Neural crest cell (in vitro differentiated cells): ENCODE data around the gene MSH5. TPM values are rescaled to one million over a fixed set of nuclear protein-coding genes. Genes with fewer than 3 reads are reported as not detected.
A peak's percentile ranks its signal among the peaks of the same experiment; 100 is the strongest.

ENCODE experiments used
- DNase-seq: peaks from one replicate; pipeline ENCODE4 v3.0.0; 2021; ENCODE audit warnings: low read depth, mixed read lengths, low spot score
- H3K27ac Mint-ChIP-seq: one replicate; pipeline ENCODE4 v1.8.0; 2021; ENCODE audit warnings: mild to moderate bottlenecking, mixed read lengths; ENCODE audit not compliant: unreplicated experiment
- H3K27me3 Mint-ChIP-seq: 2 replicates; pipeline ENCODE4 v1.8.0; 2021; ENCODE audit warnings: low read depth, mild to moderate bottlenecking, mixed read lengths
- H3K36me3 Mint-ChIP-seq: 2 replicates; pipeline ENCODE4 v1.8.0; 2021; ENCODE audit warnings: low read depth, mild to moderate bottlenecking, mixed read lengths
- H3K4me1 Mint-ChIP-seq: 2 replicates; pipeline ENCODE4 v1.8.0; 2021; ENCODE audit warnings: mixed read lengths
- H3K4me3 Mint-ChIP-seq: one replicate; pipeline ENCODE4 v1.8.0; 2021; ENCODE audit warnings: mild to moderate bottlenecking, mixed read lengths
- H3K9me3 Mint-ChIP-seq: 2 replicates; pipeline ENCODE4 v1.8.0; 2021; ENCODE audit warnings: mixed read lengths
- CTCF ChIP-seq: fragments of 200-600 bp; sonication (generic); conservative IDR thresholded peaks from 2 replicates; pipeline ENCODE4 v1.5.0; 2021; ENCODE audit warnings: antibody characterized with exemption, mild to moderate bottlenecking
- total RNA-seq: library from RNA; stranded (reverse); gene quantifications from 2 replicates; pipeline ENCODE4 v1.2.1, GENCODE V29; 2021

MSH5 gene
- total RNA-seq, 1 donor from 2014 or later: 79.5 TPM

GRCh38 chr6:31764198-31764597 is 24.4 kb downstream of the MSH5 start:
- Mint-ChIP-seq H3K27ac (no peak overlapping the region), H3K36me3 (peaks cover 24% of the 10 kb centered on the region), H3K4me1 (peaks cover 35% of the 10 kb centered on the region), H3K4me3 (no peak overlapping the region), H3K9me3 (no peaks in the 10 kb centered on the region), H3K27me3 (no peaks in the 10 kb centered on the region)
- DNase-seq: no peak
- no peak for TF ChIP-seq CTCF

- H3K9me3 Mint-ChIP-seq: no peaks in the 10 kb centered on the region
- H3K27me3 Mint-ChIP-seq: no peaks in the 10 kb centered on the region
- H3K4me3 Mint-ChIP-seq: no peak overlapping the region
- no peak for DNase-seq
- no peak for TF ChIP-seq CTCF
- H3K27ac Mint-ChIP-seq: no peak overlapping the region
- peaks cover 40% of the 10 kb centered on the region for H3K4me1 Mint-ChIP-seq
- peaks cover 18% of the 10 kb centered on the region for H3K36me3 Mint-ChIP-seq
Observed at GRCh38 chr6:31765559-31765909, 25.7 kb downstream of the MSH5 start.

- Mint-ChIP-seq H3K36me3 (peaks cover 13% of the 10 kb centered on the region), H3K4me1 (peaks cover 36% of the 10 kb centered on the region), H3K4me3 (peak overlapping the region; percentile 60), H3K27ac (no peak overlapping the region), H3K9me3 (no peaks in the 10 kb centered on the region), H3K27me3 (no peaks in the 10 kb centered on the region)
- no peak for TF ChIP-seq CTCF
- no peak for DNase-seq
Observed at GRCh38 chr6:31765910-31766794, 26.3 kb downstream of the MSH5 start.

GRCh38 chr6:31767096-31767645 is 27.4 kb downstream of the MSH5 start:
- no peak for TF ChIP-seq CTCF
- H3K4me1 Mint-ChIP-seq: peaks cover 32% of the 10 kb centered on the region
- H3K9me3 Mint-ChIP-seq: no peaks in the 10 kb centered on the region
- H3K27me3 Mint-ChIP-seq: no peaks in the 10 kb centered on the region
- no peak for DNase-seq
- no peak overlapping the region for H3K4me3 Mint-ChIP-seq
- peaks cover 8% of the 10 kb centered on the region for H3K36me3 Mint-ChIP-seq
- H3K27ac Mint-ChIP-seq: peak overlapping the region; percentile 29

GRCh38 chr6:31768363-31769257 is 28.8 kb downstream of the MSH5 start:
- TF ChIP-seq CTCF: no peak
- H3K4me1 Mint-ChIP-seq: peaks cover 19% of the 10 kb centered on the region
- H3K4me3 Mint-ChIP-seq: no peak overlapping the region
- H3K27ac Mint-ChIP-seq: no peak overlapping the region
- DNase-seq: no peak
- peaks cover 2% of the 10 kb centered on the region for H3K36me3 Mint-ChIP-seq
- H3K9me3 Mint-ChIP-seq: no peaks in the 10 kb centered on the region
- H3K27me3 Mint-ChIP-seq: no peaks in the 10 kb centered on the region
